HL-60 (cell line): ENCODE data around the gene FCN2.

Source experiments
- CTCF ChIP-seq: IDR thresholded peaks from one replicate; pipeline ENCODE4 v1.5.1; 2011; ENCODE audit warnings: low read length, control low read depth, inconsistent platforms; ENCODE audit not compliant: insufficient read depth
- GABPA ChIP-seq: IDR thresholded peaks from 2 replicates; pipeline ENCODE4 v1.6.1; 2012; ENCODE audit warnings: low read depth
- POLR2AphosphoS5 ChIP-seq: IDR thresholded peaks from 2 replicates; pipeline ENCODE4 v1.6.1; 2012; ENCODE audit warnings: low read depth
- REST ChIP-seq: IDR thresholded peaks from 2 replicates; pipeline ENCODE4 v1.6.1; 2012; ENCODE audit warnings: low read depth; ENCODE audit not compliant: insufficient replicate concordance
- SPI1 ChIP-seq: IDR thresholded peaks from 2 replicates; pipeline ENCODE4 v1.6.1; 2012; ENCODE audit warnings: low read depth, mild to moderate bottlenecking, borderline replicate concordance

- TF ChIP-seq CTCF = no peak
- no peak for TF ChIP-seq POLR2AphosphoS5
- TF ChIP-seq REST = no peak
- no peak for TF ChIP-seq GABPA
- no peak for TF ChIP-seq SPI1
Observed at GRCh38 chr9:134891713-134892112, 11.1 kb downstream of the FCN2 start.
